HCT116 (cell line): ENCODE data around the gene UACA. TPM values are rescaled to one million over a fixed set of nuclear protein-coding genes. Genes with fewer than 3 reads are reported as not detected.

Experiments
- ATAC-seq: fragments of 200-7000 bp; cut with Tn5 transposase; 2 replicates; pipeline ENCODE4 v1.9.1; 2020; ENCODE audit warnings: mild to moderate bottlenecking, moderate library complexity
- BruUV-seq: library from RNA; stranded (reverse); fragments of 400-500 nt; replicated peaks from 2 replicates; lab custom pipeline; 2021; lab: Mats Ljungman, UMichigan
- CTCF ChIA-PET: fragments of 300-600 bp; sonication (Branson Sonifier 250); formaldehyde crosslinking; loops from one replicate; lab custom pipeline; 2021; ENCODE audit warnings: antibody characterized with exemption; lab: Charles Lee
- POLR2A ChIA-PET: fragments of 300-600, 350-600 bp; sonication (Branson Sonifier 250); formaldehyde crosslinking; loops from one replicate; lab custom pipeline; 2021; ENCODE audit warnings: antibody characterized with exemption; lab: Charles Lee
- RAD21 ChIA-PET, 2 experiments: fragments of 300-600 bp; sonication (Branson Sonifier 250); formaldehyde crosslinking; loops; one replicate each; lab custom pipeline; 2023; ENCODE audit warnings: low total read pairs in 2 of 2; ENCODE audit not compliant: uncharacterized antibody in 2 of 2, unreplicated experiment in 2 of 2, low non-redundant PET in 1 of 2; lab: Charles Lee
- DNase-seq: peaks from one replicate; pipeline ENCODE4 v3.0.0-alpha.2; 2010; ENCODE audit warnings: low read depth, low spot score
- H2AFZ ChIP-seq: fragments of 200-600 bp; shearing (Covaris generic), sonication (generic); 2 replicates; pipeline ENCODE4 v1.6.1; 2017; ENCODE audit warnings: low read depth, mixed run types, mixed read lengths, antibody characterized with exemption, low read length; ENCODE audit not compliant: poor library complexity, severe bottlenecking
- H3K27ac ChIP-seq: 2 replicates; pipeline ENCODE4 v1.5.1; 2012; ENCODE audit warnings: low read depth, low read length
- H3K27me3 ChIP-seq: fragments of 200-600 bp; sonication (generic); 2 replicates; pipeline ENCODE4 v1.6.1; 2016; ENCODE audit warnings: mixed run types, low read length, mixed read lengths; ENCODE audit not compliant: insufficient read depth
- H3K36me3 ChIP-seq, 2 experiments: fragments of 200-500 bp in 1 of 2; fragments of 200-600 bp in 1 of 2; sonication (Bioruptor generic) in 1 of 2; sonication (generic) in 1 of 2; 2 replicates each; pipeline versions ENCODE4 v1.5.1 to v1.6.1; 2014 to 2016; ENCODE audit warnings: low read length in 2 of 2, inconsistent platforms in 1 of 2, mixed read lengths in 1 of 2, mixed run types in 1 of 2; ENCODE audit not compliant: insufficient read depth in 2 of 2, control insufficient read depth in 1 of 2
- H3K4me1 ChIP-seq, 2 experiments: fragments of 200-600 bp in 1 of 2; sonication (generic) in 1 of 2; 2 replicates each; pipeline versions ENCODE4 v1.5.1 to v1.6.1; 2012 to 2017; ENCODE audit warnings: low read length in 2 of 2, inconsistent platforms in 1 of 2, mild to moderate bottlenecking in 1 of 2, mixed read lengths in 1 of 2, mixed run types in 1 of 2, moderate library complexity in 1 of 2; ENCODE audit not compliant: insufficient read depth in 2 of 2, control insufficient read depth in 1 of 2
- H3K4me2 ChIP-seq: fragments of 200-600 bp; sonication (generic); 2 replicates; pipeline ENCODE4 v1.6.1; 2017; ENCODE audit warnings: mixed run types, low read length, mixed read lengths
- H3K4me3 ChIP-seq, 2 experiments: fragments of 200-600 bp in 1 of 2; sonication (generic) in 1 of 2; replicated peaks in 1 of 2; 2 replicates each; pipeline ENCODE4 v1.5.1; 2011 to 2016; ENCODE audit warnings: low read length in 2 of 2, control low read depth in 1 of 2, low read depth in 1 of 2, mild to moderate bottlenecking in 1 of 2, mixed read lengths in 1 of 2, mixed run types in 1 of 2
- H3K79me2 ChIP-seq: fragments of 200-600 bp; sonication (generic); 2 replicates; pipeline ENCODE4 v1.6.1; 2017; ENCODE audit warnings: mild to moderate bottlenecking, mixed run types, low read length, moderate library complexity, mixed read lengths; ENCODE audit not compliant: insufficient read depth
- H3K9ac ChIP-seq: fragments of 200-600 bp; sonication (generic); 2 replicates; pipeline ENCODE4 v1.6.1; 2016; ENCODE audit warnings: low read length, mixed read lengths
- H3K9me2 ChIP-seq: fragments of 200-600 bp; sonication (generic), shearing (Covaris generic); 2 replicates; pipeline ENCODE4 v1.6.1; 2017; ENCODE audit warnings: mixed run types, mild to moderate bottlenecking, moderate library complexity; ENCODE audit not compliant: insufficient read depth
- H3K9me3 ChIP-seq, 2 experiments: fragments of 200-500 bp in 1 of 2; fragments of 200-600 bp in 1 of 2; sonication (Bioruptor generic) in 1 of 2; sonication (generic) in 1 of 2; 2 replicates each; pipeline ENCODE4 v1.6.1; 2014 to 2017; ENCODE audit warnings: low read length in 2 of 2, mixed read lengths in 2 of 2, inconsistent platforms in 1 of 2, low read depth in 1 of 2, mild to moderate bottlenecking in 1 of 2, mixed run types in 1 of 2, moderate library complexity in 1 of 2; ENCODE audit not compliant: control insufficient read depth in 1 of 2, insufficient read depth in 1 of 2
- H4K20me1 ChIP-seq: fragments of 200-600 bp; sonication (generic), shearing (Covaris generic); 2 replicates; pipeline ENCODE4 v1.6.1; 2017; ENCODE audit warnings: mixed run types, mild to moderate bottlenecking, moderate library complexity; ENCODE audit not compliant: insufficient read depth
- ATF3 ChIP-seq: IDR thresholded peaks from 2 replicates; pipeline ENCODE4 v1.6.1; 2012
- EGR1 ChIP-seq: IDR thresholded peaks from 2 replicates; pipeline ENCODE4 v1.6.1; 2012; ENCODE audit warnings: low read depth
- ELF1 ChIP-seq: IDR thresholded peaks from 2 replicates; pipeline ENCODE4 v1.6.1; 2012; ENCODE audit warnings: low read depth, borderline replicate concordance
- EZH2phosphoT487 ChIP-seq: fragments of 200-600 bp; IDR thresholded peaks from 2 replicates; pipeline ENCODE4 v1.6.1; 2018; ENCODE audit warnings: antibody characterized with exemption, borderline replicate concordance
- FOSL1 ChIP-seq: IDR thresholded peaks from 2 replicates; pipeline ENCODE4 v1.6.1; 2012; ENCODE audit warnings: low read depth
- JUND ChIP-seq: IDR thresholded peaks from 2 replicates; pipeline ENCODE4 v1.6.1; 2012
- MAX ChIP-seq: IDR thresholded peaks from 2 replicates; pipeline ENCODE4 v1.6.1; 2012
- SP1 ChIP-seq: IDR thresholded peaks from 2 replicates; pipeline ENCODE4 v1.6.1; 2012; ENCODE audit warnings: low read depth
- YY1 ChIP-seq: IDR thresholded peaks from 2 replicates; pipeline ENCODE4 v1.6.1; 2011; ENCODE audit warnings: low read length, low read depth, moderate library complexity, mild to moderate bottlenecking; ENCODE audit not compliant: insufficient replicate concordance; ENCODE audit errors: extremely low read depth
- ZBTB33 ChIP-seq: IDR thresholded peaks from 2 replicates; pipeline ENCODE4 v1.6.1; 2011; ENCODE audit warnings: mild to moderate bottlenecking, low read length, moderate library complexity; ENCODE audit not compliant: insufficient replicate concordance; ENCODE audit errors: extremely low read depth
- ZFX ChIP-seq: fragments of 450-650 bp; IDR thresholded peaks from 2 replicates; pipeline ENCODE4 v1.6.1; 2017
- intact Hi-C: fragments of 100-400 bp; cut with micrococcal nuclease; formaldehyde crosslinking; loops from 2 replicates; pipeline ENCODE4 v1.10.0; 2022
- total RNA-seq: library from RNA; stranded (reverse); gene quantifications from one replicate; pipeline ENCODE4 v1.2.1, GENCODE V29; 2021; ENCODE audit not compliant: unreplicated experiment

Gene UACA
- total RNA-seq, 1 experiment from 2014 or later: 47.4 TPM

GRCh38 chr15:70646169-70646568 is 117.2 kb downstream of the UACA start:
- H4K20me1 ChIP-seq: no peaks in the 10 kb centered on the region
- TF ChIP-seq MAX (no peak), EZH2phosphoT487 (no peak), EGR1 (no peak)
- TF ChIP-seq, all 23 proteins: peak for 0
- Histone ChIP-seq H3K4me3 (no peak overlapping the region), H3K27ac (no peak overlapping the region), H3K9ac (no peak overlapping the region), H3K36me3 (no peaks in the 10 kb centered on the region), H3K79me2 (no peaks in the 10 kb centered on the region), H3K9me2 (no peaks in the 10 kb centered on the region), H3K4me1 (peaks cover 11 to 21% of the 10 kb centered on the region in 2 experiments), H3K27me3 (no peaks in the 10 kb centered on the region), H3K4me2 (no peak overlapping the region), H2AFZ (no peak overlapping the region), H3K9me3 (no peaks in the 10 kb centered on the region)
- BruUV-seq: no TSS peak
- no peak for DNase-seq
- intact Hi-C loops: no loop called here
- ATAC-seq: no peak
- POLR2A ChIA-PET: no interaction called here
- RAD21 ChIA-PET: no interaction called here
- CTCF ChIA-PET: no interaction called here

GRCh38 chr15:70643783-70644125 is 119.6 kb downstream of the UACA start:
- intact Hi-C loops: no loop called here
- ChIA-PET CTCF (interaction anchor here (2.1 kb wide), 1 partner anchor 75 kb away, joined by 7 read pairs; no protein-coding TSS in a partner anchor), POLR2A (no interaction called here)

More at GRCh38 chr15:70643783-70644125, 119.6 kb downstream of the UACA start:
- peak; percentile 19 for DNase-seq
- Histone ChIP-seq H4K20me1 (no peaks in the 10 kb centered on the region), H3K4me3 (peak overlapping the region in 1 of 2 experiments; percentile 34; a peak in 2 of 4 replicates), H3K36me3 (no peaks in the 10 kb centered on the region), H3K27ac (no peak overlapping the region), H3K4me1 (peaks cover 11 to 21% of the 10 kb centered on the region in 2 experiments), H3K9me3 (no peaks in the 10 kb centered on the region), H2AFZ (peak overlapping the region; percentile 59), H3K9ac (peak overlapping the region; percentile 1; the same call in 1 of the 2 replicates), H3K79me2 (no peaks in the 10 kb centered on the region), H3K27me3 (no peaks in the 10 kb centered on the region), H3K9me2 (no peaks in the 10 kb centered on the region), H3K4me2 (peak overlapping the region; percentile 68)
- RAD21 ChIA-PET: interaction anchor here in 1 of 2 experiments (0.6 kb wide), 1 partner anchor 124 kb away, joined by 3 read pairs; no protein-coding TSS in a partner anchor
- peak; percentile 91 for ATAC-seq
- TF ChIP-seq FOSL1: peak; percentile 60; the same call in 1 of the 2 replicates
- peak; percentile 34; the same call in 1 of the 2 replicates for TF ChIP-seq ELF1
- no peak for TF ChIP-seq ATF3
- TF ChIP-seq ZBTB33: no peak
- peak; percentile 66 for TF ChIP-seq JUND
- TF ChIP-seq ZFX: no peak
- no peak for TF ChIP-seq YY1
- TF ChIP-seq SP1: peak; percentile 56; the same call in 1 of the 2 replicates
- no TSS peak for BruUV-seq
